GM13976 (cell line): ENCODE results near the gene ZNF101.

Source experiments
- DNase-seq: peaks from one replicate; pipeline ENCODE4 v3.0.0; 2012; ENCODE audit warnings: low spot score
- CTCF ChIP-seq: IDR thresholded peaks from 2 replicates; pipeline ENCODE4 v1.5.1; 2012; ENCODE audit warnings: borderline replicate concordance, mild to moderate bottlenecking; ENCODE audit not compliant: insufficient read depth; ENCODE audit errors: extremely low read depth, missing control alignments, control extremely low read depth
- in situ Hi-C: fragments of 300-500 bp; cut with MboI; formaldehyde crosslinking; loops from one replicate; pipeline ENCODE4 v1.12.0; 2022; ENCODE audit warnings: low sequenced_read_pairs, mixed read lengths, inconsistent platforms; ENCODE audit not compliant: unreplicated experiment

ZNF101 gene

GRCh38 chr19:19704836-19705235 lies 36.2 kb downstream of the ZNF101 start:
- in situ Hi-C loops = no loop called here
- TF ChIP-seq CTCF = no peak
- DNase-seq = no peak

- in situ Hi-C loops = no loop called here
- TF ChIP-seq CTCF = no peak
- no peak for DNase-seq
These were observed 41.9 kb downstream of the ZNF101 start for GRCh38 chr19:19710506-19710905.

- in situ Hi-C loops = no loop called here
- no peak for TF ChIP-seq CTCF
- DNase-seq = no peak
These were observed 42.8 kb downstream of the ZNF101 start for GRCh38 chr19:19711306-19711933.

- in situ Hi-C loops = no loop called here
- no peak for TF ChIP-seq CTCF
- DNase-seq = no peak
These were observed 43.5 kb downstream of the ZNF101 start for GRCh38 chr19:19711934-19712828.

- no peak for DNase-seq
- TF ChIP-seq CTCF = no peak
- in situ Hi-C loops = no loop called here
These were observed 51.2 kb downstream of the ZNF101 start for GRCh38 chr19:19719798-19720197.

GRCh38 chr19:19721896-19722295 lies 53.3 kb downstream of the ZNF101 start:
- no peak for DNase-seq
- no peak for TF ChIP-seq CTCF
- in situ Hi-C loops = no loop called here
